ENCODE data around the gene HS3ST4. TPM values are rescaled to one million over a fixed set of nuclear protein-coding genes. Genes with fewer than 3 reads are reported as not detected.

Gene HS3ST4
- total and polyA plus RNA-seq, 2 of the 8 experiments (the other 6 are each of a cell fraction or from before 2014, with no cell fraction given) = 1.9 to 3.3 TPM

GRCh38 chr16:26158142-26158759, 466.5 kb downstream of the HS3ST4 start (continued):
- TF ChIP-seq JUN (IDR thresholded peaks at IDR 0.05; ENCODE audit: low read depth, low read length) (no peak), E2F6 (IDR thresholded peaks at IDR 0.05) (no peak)
